A673 (cell line): ENCODE results near the gene HCST. TPM values are rescaled to one million over a fixed set of nuclear protein-coding genes. Genes with fewer than 3 reads are reported as not detected.

Experiments
- BruUV-seq: library from RNA; stranded (reverse); fragments of 400-500 nt; replicated peaks from 2 replicates; lab custom pipeline; 2021; lab: Mats Ljungman, UMichigan
- CTCF ChIA-PET: fragments of 300-600 bp; sonication (Branson Sonifier 250); formaldehyde crosslinking; loops from one replicate; lab custom pipeline; 2022; ENCODE audit warnings: antibody characterized with exemption; lab: Charles Lee
- POLR2A ChIA-PET: fragments of 300-600 bp; sonication (Branson Sonifier 250); formaldehyde crosslinking; loops from one replicate; lab custom pipeline; 2022; ENCODE audit warnings: antibody characterized with exemption; ENCODE audit not compliant: low non-redundant PET; lab: Charles Lee
- DNase-seq: peaks from one replicate; pipeline ENCODE4 v3.0.0-alpha.2; 2015; ENCODE audit warnings: low spot score
- H3K27ac ChIP-seq: fragments of 200-600 bp; sonication (generic); 2 replicates; pipeline ENCODE4 v1.5.1; 2016; ENCODE audit warnings: mixed run types, low read depth, mild to moderate bottlenecking, mixed read lengths, antibody characterized with exemption, low read length; ENCODE audit not compliant: poor library complexity, severe bottlenecking
- H3K27me3 ChIP-seq: fragments of 200-600 bp; sonication (generic); replicated peaks from 2 replicates; pipeline ENCODE4 v1.6.1; 2017; ENCODE audit warnings: mixed run types, low read depth, mild to moderate bottlenecking, mixed read lengths, antibody characterized with exemption, low read length; ENCODE audit not compliant: insufficient read depth, poor library complexity
- H3K36me3 ChIP-seq: fragments of 200-600 bp; sonication (generic); 2 replicates; pipeline ENCODE4 v1.6.1; 2016; ENCODE audit warnings: mixed run types, mild to moderate bottlenecking, mixed read lengths, antibody characterized with exemption, low read length; ENCODE audit not compliant: insufficient read depth, poor library complexity, severe bottlenecking
- H3K4me1 ChIP-seq: fragments of 200-600 bp; sonication (generic); 2 replicates; pipeline ENCODE4 v1.6.1; 2017; ENCODE audit warnings: mixed run types, mild to moderate bottlenecking, mixed read lengths, antibody characterized with exemption, low read length; ENCODE audit not compliant: insufficient read depth, poor library complexity, severe bottlenecking
- H3K4me3 ChIP-seq: fragments of 200-600 bp; sonication (generic); 2 replicates; pipeline ENCODE4 v1.5.1; 2016; ENCODE audit warnings: low read depth, mixed run types, mild to moderate bottlenecking, mixed read lengths, low read length; ENCODE audit not compliant: poor library complexity, severe bottlenecking
- H3K9me3 ChIP-seq: fragments of 200-600 bp; sonication (generic); 2 replicates; pipeline ENCODE4 v1.6.1; 2016; ENCODE audit warnings: mixed run types, low read depth, mild to moderate bottlenecking, mixed read lengths, antibody characterized with exemption, low read length; ENCODE audit not compliant: poor library complexity, severe bottlenecking
- EZH2 ChIP-seq: fragments of 200-600 bp; sonication (generic); IDR thresholded peaks from 2 replicates; pipeline ENCODE4 v1.6.1; 2017; ENCODE audit warnings: borderline replicate concordance, low read depth, mild to moderate bottlenecking, mixed read lengths, antibody characterized with exemption, low read length; ENCODE audit not compliant: poor library complexity, severe bottlenecking
- intact Hi-C: fragments of 100-400 bp; cut with micrococcal nuclease; formaldehyde crosslinking; loops from one replicate; pipeline ENCODE4 v1.10.0; 2022; ENCODE audit not compliant: unreplicated experiment
- total RNA-seq: library from RNA; stranded (reverse); gene quantifications from 2 replicates; pipeline ENCODE4 v1.2.3, GENCODE V29; 2021
- TF ChIP-seq, protein P1 (sequence below): fragments of 300-800, 200-600 bp; sonication (generic); conservative IDR thresholded peaks from 2 replicates; pipeline ENCODE4 v1.5.1; 2017; ENCODE audit warnings: low read depth, mild to moderate bottlenecking, antibody characterized with exemption, low read length, moderate library complexity, mixed read lengths

Gene HCST
- total RNA-seq, 1 experiment from 2014 or later = 4.2 TPM

GRCh38 chr19:35883882-35884281 lies 18.4 kb upstream of the HCST start:
- intact Hi-C loops = no loop called here
- Histone ChIP-seq H3K9me3 (no peaks in the 10 kb centered on the region), H3K4me3 (no peak overlapping the region), H3K27me3 (no peaks in the 10 kb centered on the region), H3K27ac (no peak overlapping the region), H3K36me3 (peaks cover 7% of the 10 kb centered on the region), H3K4me1 (no peaks in the 10 kb centered on the region)
- POLR2A ChIA-PET = no interaction called here
- CTCF ChIA-PET = no interaction called here
- no TSS peak for BruUV-seq
- DNase-seq = no peak
- TF ChIP-seq EZH2 = no peak
- TF ChIP-seq, protein P1, sequence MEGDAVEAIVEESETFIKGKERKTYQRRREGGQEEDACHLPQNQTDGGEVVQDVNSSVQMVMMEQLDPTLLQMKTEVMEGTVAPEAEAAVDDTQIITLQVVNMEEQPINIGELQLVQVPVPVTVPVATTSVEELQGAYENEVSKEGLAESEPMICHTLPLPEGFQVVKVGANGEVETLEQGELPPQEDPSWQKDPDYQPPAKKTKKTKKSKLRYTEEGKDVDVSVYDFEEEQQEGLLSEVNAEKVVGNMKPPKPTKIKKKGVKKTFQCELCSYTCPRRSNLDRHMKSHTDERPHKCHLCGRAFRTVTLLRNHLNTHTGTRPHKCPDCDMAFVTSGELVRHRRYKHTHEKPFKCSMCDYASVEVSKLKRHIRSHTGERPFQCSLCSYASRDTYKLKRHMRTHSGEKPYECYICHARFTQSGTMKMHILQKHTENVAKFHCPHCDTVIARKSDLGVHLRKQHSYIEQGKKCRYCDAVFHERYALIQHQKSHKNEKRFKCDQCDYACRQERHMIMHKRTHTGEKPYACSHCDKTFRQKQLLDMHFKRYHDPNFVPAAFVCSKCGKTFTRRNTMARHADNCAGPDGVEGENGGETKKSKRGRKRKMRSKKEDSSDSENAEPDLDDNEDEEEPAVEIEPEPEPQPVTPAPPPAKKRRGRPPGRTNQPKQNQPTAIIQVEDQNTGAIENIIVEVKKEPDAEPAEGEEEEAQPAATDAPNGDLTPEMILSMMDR = no peak

GRCh38 chr19:35885225-35885738 lies 17.0 kb upstream of the HCST start:
- TF ChIP-seq, protein P1 = no peak
- no peak for TF ChIP-seq EZH2
- no peak for DNase-seq
- POLR2A ChIA-PET = no interaction called here
- H3K4me1 ChIP-seq = no peaks in the 10 kb centered on the region
- no peak overlapping the region for H3K4me3 ChIP-seq
- CTCF ChIA-PET = no interaction called here
- peaks cover 19% of the 10 kb centered on the region for H3K36me3 ChIP-seq
- no peak overlapping the region for H3K27ac ChIP-seq
- no peaks in the 10 kb centered on the region for H3K9me3 ChIP-seq
- intact Hi-C loops = no loop called here
- BruUV-seq = no TSS peak
- no peaks in the 10 kb centered on the region for H3K27me3 ChIP-seq

- Histone ChIP-seq H3K36me3 (peaks cover 23% of the 10 kb centered on the region), H3K27ac (no peak overlapping the region), H3K4me3 (no peak overlapping the region), H3K27me3 (no peaks in the 10 kb centered on the region), H3K4me1 (no peaks in the 10 kb centered on the region), H3K9me3 (no peaks in the 10 kb centered on the region)
- DNase-seq = no peak
- ChIA-PET POLR2A (no interaction called here), CTCF (interaction anchor here (0.6 kb wide), 1 partner anchor 45 kb away, joined by 3 read pairs; no protein-coding TSS in a partner anchor)
- TF ChIP-seq EZH2 = no peak
- TF ChIP-seq, protein P1 = no peak
- no TSS peak for BruUV-seq
- intact Hi-C loops = no loop called here
Measured at GRCh38 chr19:35885904-35886303, 16.4 kb upstream of the HCST start.
